HG03064 (cell line): Measurements from ENCODE around the gene PGA4.

Experiments
- ATAC-seq: cut with Tn5 transposase; IDR thresholded peaks from one replicate; pipeline ENCODE4 v1.9.1; 2021; ENCODE audit warnings: low read depth; ENCODE audit not compliant: unreplicated experiment

PGA4 gene

DNA sequence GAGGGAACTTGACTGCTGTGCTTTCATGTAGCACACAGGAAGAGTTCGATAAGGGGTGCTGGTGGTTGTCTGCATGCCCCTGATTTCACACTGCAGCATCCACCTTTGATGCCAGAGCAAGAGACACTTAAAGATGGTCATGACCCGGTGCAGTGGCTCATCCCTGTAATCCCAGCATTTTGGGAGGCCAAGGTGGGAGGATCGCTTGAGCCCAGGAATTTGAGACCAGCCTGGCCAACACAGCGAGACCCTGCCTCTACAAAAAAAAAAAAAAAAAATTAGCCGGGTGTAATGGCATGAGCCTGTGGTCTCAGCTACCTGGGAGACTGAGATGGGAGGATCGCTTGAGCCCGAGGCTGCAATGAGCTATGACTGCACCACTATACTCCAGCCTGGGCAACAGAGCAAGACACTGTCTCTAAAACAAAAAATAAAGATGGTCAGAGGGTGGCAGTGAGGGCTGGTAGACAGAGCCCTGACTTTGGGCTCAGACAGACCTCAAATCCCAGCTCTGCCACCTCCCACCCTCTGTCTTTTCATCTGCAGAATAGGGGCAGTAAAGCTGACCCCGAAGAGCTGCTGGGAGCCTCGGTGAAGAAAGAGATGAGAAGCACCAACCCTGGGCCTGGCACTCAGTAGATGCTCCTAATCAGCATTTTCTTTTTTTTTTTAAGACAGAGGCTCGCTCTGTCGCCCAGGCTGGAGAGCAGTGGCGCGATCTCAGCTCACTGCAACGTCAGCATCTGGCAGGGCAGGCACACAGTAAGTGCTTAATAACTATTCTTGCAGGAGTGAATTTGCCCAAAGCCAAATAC lies 55.2 kb downstream of the PGA4 start:
- no peak for ATAC-seq

DNA sequence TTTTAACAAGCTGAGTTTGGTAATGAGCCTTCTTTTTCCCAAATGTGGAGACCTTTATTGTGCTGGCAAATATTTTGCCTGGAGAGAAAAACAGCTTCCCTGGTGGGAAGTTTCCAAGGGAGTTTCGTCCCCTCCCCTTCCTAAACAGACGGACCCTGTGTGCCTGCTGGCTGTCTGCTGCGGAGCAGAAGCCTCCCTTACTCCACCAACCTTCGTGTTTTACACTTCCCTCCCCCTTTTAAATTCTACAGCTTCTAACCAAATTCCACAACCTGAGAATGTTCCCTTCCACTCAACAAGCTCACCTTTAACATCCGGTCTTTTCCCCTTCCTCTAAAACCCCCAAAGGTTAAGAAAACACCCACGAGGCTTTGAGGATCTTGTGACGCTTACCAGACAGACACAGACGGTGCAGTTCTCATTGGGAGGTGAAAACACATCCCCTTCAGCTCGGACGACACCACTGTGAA lies 55.9 kb downstream of the PGA4 start:
- no peak for ATAC-seq

DNA sequence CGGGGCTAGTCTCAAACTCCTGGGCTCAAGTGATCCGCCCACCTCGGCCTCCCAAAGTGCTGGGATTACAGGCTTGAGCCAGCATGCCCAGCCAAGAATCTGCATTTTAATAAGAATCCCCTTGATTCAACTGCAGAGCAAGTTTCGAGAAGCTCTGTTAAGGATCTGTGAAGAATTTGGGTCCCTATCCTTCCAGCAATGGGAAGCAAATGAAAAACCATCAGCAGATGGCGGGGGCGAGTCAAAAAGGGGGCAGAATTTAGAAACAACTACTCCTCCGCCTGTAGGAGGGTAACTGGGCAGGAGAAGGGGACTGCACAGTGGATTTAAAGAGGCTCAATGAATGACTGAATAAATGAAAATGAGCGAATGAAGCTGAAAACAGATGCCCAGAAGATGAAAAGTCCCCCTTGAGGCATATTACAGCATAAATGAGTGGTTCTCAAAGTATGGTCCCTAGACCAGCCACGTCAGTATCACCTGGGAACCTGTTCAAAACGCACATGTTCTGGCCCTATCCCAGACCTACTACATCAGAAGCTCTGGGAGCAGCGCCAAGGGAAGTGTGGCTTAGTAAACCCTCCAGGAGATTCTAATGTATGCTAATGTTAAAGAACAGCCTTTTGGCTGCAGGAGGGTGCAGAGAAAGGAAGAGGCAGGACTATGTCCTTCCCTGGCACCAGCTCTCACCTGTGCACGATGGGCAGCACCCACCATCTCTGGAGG lies 58.0 kb downstream of the PGA4 start:
- ATAC-seq = no peak

DNA sequence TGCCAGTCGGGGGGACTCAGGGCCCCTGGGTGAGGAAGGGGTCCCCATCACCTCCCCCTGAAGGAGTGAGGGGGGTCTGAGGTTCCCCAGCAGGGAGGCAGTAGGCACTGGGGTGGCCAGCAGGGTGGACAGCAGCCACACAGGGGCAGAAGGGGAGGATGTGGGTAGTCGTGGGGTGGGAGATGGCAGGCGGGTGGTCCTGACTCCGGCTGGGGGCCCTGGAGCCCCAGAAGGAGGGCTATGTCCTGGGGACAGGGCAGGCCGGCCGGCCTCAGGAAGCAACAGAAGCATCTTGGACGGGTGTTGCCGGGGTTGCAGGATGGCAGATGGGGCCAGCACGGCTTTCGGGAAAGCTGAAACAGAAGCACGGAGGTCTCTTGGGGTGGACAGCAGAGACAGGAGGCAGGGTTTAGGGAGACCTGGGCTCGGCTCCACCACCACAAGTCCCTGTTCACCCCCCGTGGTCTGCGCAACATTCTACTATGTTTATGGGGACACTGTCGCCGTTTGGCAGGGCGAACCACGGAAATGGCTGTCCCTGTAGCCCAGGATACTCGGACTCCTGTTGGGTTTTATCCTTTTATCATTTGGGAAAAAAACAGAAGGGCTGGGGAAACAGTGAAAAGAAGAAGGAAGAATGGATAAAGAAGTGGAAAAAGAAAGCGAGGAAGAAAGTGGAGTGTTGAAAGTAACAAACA lies 58.9 kb downstream of the PGA4 start:
- no peak for ATAC-seq
